G401 (cell line): ENCODE data around the gene RESF1. TPM values are rescaled to one million over a fixed set of nuclear protein-coding genes. Genes with fewer than 3 reads are reported as not detected.

Experiments
- DNase-seq: peaks from one replicate; pipeline ENCODE4 v3.0.0-alpha.2; 2015; ENCODE audit warnings: low spot score
- in situ Hi-C: cut with HindIII; loops from 2 replicates; pipeline ENCODE4 v1.10.0; 2016; ENCODE audit warnings: low sequenced_read_pairs, mixed read lengths
- total RNA-seq: library from RNA; depleted of rRNA; stranded (reverse); fragments of >200 nt; shearing (Covaris generic); gene quantifications from 2 replicates; pipeline ENCODE4 v1.2.3, GENCODE V29; 2014

RESF1 gene
- total RNA-seq, 1 experiment from 2014 or later = 9.3 TPM

GRCh38 chr12:31958569-31959160 is 550 bp upstream of the RESF1 start:
- in situ Hi-C loops = no loop called here
- DNase-seq = no peak

GRCh38 chr12:31959701-31960391 is 631 bp downstream of the RESF1 start:
- in situ Hi-C loops = no loop called here
- DNase-seq = peak; percentile 68

GRCh38 chr12:31961137-31961536 is 1.9 kb downstream of the RESF1 start:
- peak; percentile 3 for DNase-seq
- in situ Hi-C loops = no loop called here

GRCh38 chr12:31962076-31962475 is 2.9 kb downstream of the RESF1 start:
- in situ Hi-C loops = no loop called here
- no peak for DNase-seq

- in situ Hi-C loops = no loop called here
- DNase-seq = no peak
Observed at GRCh38 chr12:31964280-31964679, 5.1 kb downstream of the RESF1 start.

- DNase-seq = no peak
Observed at GRCh38 chr12:31965090-31965489, 5.9 kb downstream of the RESF1 start.

GRCh38 chr12:31966558-31967205 is 7.5 kb downstream of the RESF1 start:
- DNase-seq = peak; percentile 52
- in situ Hi-C loops = no loop called here

More at GRCh38 chr12:31965090-31965489, 5.9 kb downstream of the RESF1 start:
- in situ Hi-C loops = no loop called here

- DNase-seq = no peak
- in situ Hi-C loops = no loop called here
Observed at GRCh38 chr12:31967539-31967938, 8.3 kb downstream of the RESF1 start.

- in situ Hi-C loops = no loop called here
- DNase-seq = no peak
Observed at GRCh38 chr12:31970199-31970598, 11.0 kb downstream of the RESF1 start.

- DNase-seq = no peak
- in situ Hi-C loops = no loop called here
Observed at GRCh38 chr12:31973818-31974217, 14.6 kb downstream of the RESF1 start.

GRCh38 chr12:31974673-31975072 is 15.5 kb downstream of the RESF1 start:
- DNase-seq = no peak
- in situ Hi-C loops = no loop called here

GRCh38 chr12:31984806-31985591 is 25.8 kb downstream of the RESF1 start:
- DNase-seq = no peak
- in situ Hi-C loops = no loop called here

- in situ Hi-C loops = no loop called here
- DNase-seq = no peak
Observed at GRCh38 chr12:31985832-31986231, 26.6 kb downstream of the RESF1 start.

- DNase-seq = no peak
- in situ Hi-C loops = no loop called here
Observed at GRCh38 chr12:31989571-31990362, 30.6 kb downstream of the RESF1 start.

GRCh38 chr12:31991146-31991545 is 31.9 kb downstream of the RESF1 start:
- DNase-seq = no peak
- in situ Hi-C loops = no loop called here

GRCh38 chr12:31991815-31992214 is 32.6 kb downstream of the RESF1 start:
- in situ Hi-C loops = no loop called here
- DNase-seq = no peak

- in situ Hi-C loops = no loop called here
- DNase-seq = no peak
Observed at GRCh38 chr12:31999692-32000091, 40.5 kb downstream of the RESF1 start.

- in situ Hi-C loops = no loop called here
- no peak for DNase-seq
Observed at GRCh38 chr12:32000373-32001005, 41.3 kb downstream of the RESF1 start.
